Neutrophil (primary cell): ENCODE results near the gene MAPKAPK3.

ENCODE experiments used
- H3K27ac ChIP-seq: fragments of 200-600 bp; sonication (generic); 2 replicates; pipeline ENCODE4 v1.5.1; 2016; ENCODE audit warnings: mild to moderate bottlenecking, moderate library complexity
- H3K27me3 ChIP-seq: fragments of 200-600 bp; sonication (generic); 2 replicates; pipeline ENCODE4 v1.6.0; 2016; ENCODE audit warnings: mild to moderate bottlenecking
- H3K36me3 ChIP-seq: fragments of 200-600 bp; sonication (generic); 2 replicates; pipeline ENCODE4 v1.5.1; 2017
- H3K4me1 ChIP-seq, 2 experiments: fragments of 200-600 bp in 1 of 2; sonication (generic) in 1 of 2; 1 replicate in 1 of 2; 2 replicates in 1 of 2; pipeline versions ENCODE4 v1.5.1 to v1.6.1; 2013 to 2016; ENCODE audit warnings: low read depth in 1 of 2, low read length in 1 of 2, mild to moderate bottlenecking in 1 of 2, moderate library complexity in 1 of 2; ENCODE audit not compliant: control insufficient read depth in 1 of 2, insufficient read depth in 1 of 2
- H3K4me3 ChIP-seq, 2 experiments: fragments of 200-600 bp in 1 of 2; sonication (generic) in 1 of 2; 1 replicate in 1 of 2; 2 replicates in 1 of 2; pipeline ENCODE4 v1.5.1; 2013 to 2016; ENCODE audit warnings: low read depth in 1 of 2, low read length in 1 of 2, mild to moderate bottlenecking in 1 of 2, moderate library complexity in 1 of 2
- H3K9me3 ChIP-seq: fragments of 200-600 bp; sonication (generic); 2 replicates; pipeline ENCODE4 v1.5.1; 2016
- CTCF ChIP-seq: fragments of 200-600 bp; sonication (generic); IDR thresholded peaks from 2 replicates; pipeline ENCODE4 v1.5.1; 2016; ENCODE audit warnings: antibody characterized with exemption

MAPKAPK3 gene

GRCh38 chr3:50610181-50610971 lies 6.6 kb upstream of the MAPKAPK3 start:
- H3K4me1 ChIP-seq: peaks cover 50 to 55% of the 10 kb centered on the region in 2 experiments
- H3K36me3 ChIP-seq: peaks cover 19% of the 10 kb centered on the region
- no peak for TF ChIP-seq CTCF
- H3K9me3 ChIP-seq: no peaks in the 10 kb centered on the region
- H3K27ac ChIP-seq: peak overlapping the region; percentile 74
- peak overlapping the region; percentile 80 to 94 for H3K4me3 ChIP-seq
- no peaks in the 10 kb centered on the region for H3K27me3 ChIP-seq

GRCh38 chr3:50610992-50611463 lies 5.9 kb upstream of the MAPKAPK3 start:
- H3K9me3 ChIP-seq: no peaks in the 10 kb centered on the region
- H3K27ac ChIP-seq: peak overlapping the region; percentile 74
- TF ChIP-seq CTCF: no peak
- H3K4me3 ChIP-seq: peak overlapping the region; percentile 80 to 94
- H3K36me3 ChIP-seq: peaks cover 19% of the 10 kb centered on the region
- no peaks in the 10 kb centered on the region for H3K27me3 ChIP-seq
- H3K4me1 ChIP-seq: peaks cover 52 to 60% of the 10 kb centered on the region in 2 experiments

DNA sequence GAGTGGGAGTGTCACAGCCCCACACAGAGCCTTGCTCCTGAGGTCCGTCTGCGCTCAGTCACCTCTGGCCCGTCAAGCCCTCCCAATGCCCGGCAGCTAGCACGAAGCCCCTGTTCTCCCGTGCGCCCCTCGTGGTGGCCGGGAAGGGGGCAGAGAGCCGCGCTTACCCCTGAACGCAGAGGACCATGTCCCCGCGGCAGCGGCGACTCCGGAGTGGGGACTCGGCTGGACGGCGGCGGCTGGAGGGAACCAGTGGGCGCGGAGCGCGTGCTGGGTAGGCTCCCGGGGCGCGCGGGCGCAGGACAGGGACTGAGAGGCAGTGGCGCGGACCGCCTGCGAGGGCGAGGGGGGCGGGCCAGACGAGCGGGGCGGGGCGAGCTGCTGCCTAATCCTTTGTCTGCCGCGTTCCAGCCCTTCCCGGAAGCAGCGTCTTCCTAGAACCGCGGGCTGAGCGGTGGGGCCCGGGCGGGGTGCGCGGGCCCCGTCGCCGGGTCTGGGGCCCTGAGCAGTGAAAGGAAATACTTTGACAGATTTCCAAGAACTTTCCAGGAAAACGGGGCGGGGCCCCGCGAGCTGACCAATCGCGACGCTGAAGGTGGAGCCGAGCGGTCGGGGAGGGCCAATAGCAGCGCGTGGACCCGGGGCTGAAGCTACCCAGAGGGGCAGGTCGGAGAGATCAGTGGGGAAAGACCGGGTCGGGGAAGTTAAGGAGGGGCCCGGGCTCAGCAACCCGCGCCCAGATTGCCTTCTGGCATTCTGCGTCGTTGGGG lies 5.3 kb upstream of the MAPKAPK3 start, which contains the start of gene CISH:
TSS of gene CISH (minus strand) at position 311 of the 770 bp plus-strand sequence. CDS start at position 187, 124 bp downstream.
- peak within 1 kb of the TSS; percentile 80 to 94 for H3K4me3 ChIP-seq
- peaks cover 59 to 64% of the 10 kb centered on the region in 2 experiments for H3K4me1 ChIP-seq
- peaks cover 17% of the 10 kb centered on the region for H3K36me3 ChIP-seq
- TF ChIP-seq CTCF: peak; percentile 53
- no peaks in the 10 kb centered on the region for H3K27me3 ChIP-seq
- H3K9me3 ChIP-seq: no peaks in the 10 kb centered on the region
- H3K27ac ChIP-seq: peak within 1 kb of the TSS; percentile 74

DNA sequence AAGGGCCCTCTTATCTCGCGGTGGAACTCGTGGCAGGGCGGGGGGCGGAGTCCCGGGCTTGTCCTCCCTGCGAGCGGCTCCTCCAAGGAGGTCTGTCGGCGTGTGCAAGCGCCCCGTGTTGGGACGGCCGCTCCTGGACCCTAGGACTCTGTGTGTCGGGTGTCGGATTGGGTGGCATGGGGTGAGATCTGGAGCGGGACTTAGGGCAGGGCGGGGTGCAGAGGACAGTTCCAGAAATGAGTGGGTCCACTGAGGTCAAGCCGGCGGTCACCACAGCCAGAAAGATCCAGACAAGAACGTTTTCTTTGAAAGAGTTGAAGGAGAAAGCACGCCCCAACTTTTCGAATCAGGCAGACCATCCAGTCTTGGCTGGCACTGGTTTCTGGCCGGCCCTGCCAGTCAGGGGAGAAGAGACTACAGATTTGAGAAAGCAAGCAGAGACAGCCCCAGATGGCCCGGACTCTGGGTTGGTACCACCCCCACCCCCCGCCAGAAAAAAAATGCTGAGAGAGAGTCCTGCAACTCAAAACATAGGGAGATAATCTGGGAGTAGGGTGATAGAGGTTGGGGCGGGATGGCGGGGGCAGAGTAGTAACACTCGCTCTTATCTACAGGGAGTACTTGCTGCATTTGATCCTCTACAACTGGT lies 4.6 kb upstream of the MAPKAPK3 start:
- no peak for TF ChIP-seq CTCF
- peak overlapping the region; percentile 74 for H3K27ac ChIP-seq
- peaks cover 10% of the 10 kb centered on the region for H3K36me3 ChIP-seq
- H3K27me3 ChIP-seq: no peaks in the 10 kb centered on the region
- peak overlapping the region; percentile 80 to 94 for H3K4me3 ChIP-seq
- no peaks in the 10 kb centered on the region for H3K9me3 ChIP-seq
- peaks cover 59 to 64% of the 10 kb centered on the region in 2 experiments for H3K4me1 ChIP-seq
